H7 (cell line): ENCODE results near the gene PRKCD. TPM values are rescaled to one million over a fixed set of nuclear protein-coding genes. Genes with fewer than 3 reads are reported as not detected.

Experiments
- DNase-seq: peaks from one replicate; pipeline ENCODE4 v3.0.0; 2012
- H3K27me3 ChIP-seq: 2 replicates; pipeline ENCODE4 v1.6.0; 2011; ENCODE audit warnings: mild to moderate bottlenecking, low read length; ENCODE audit not compliant: control insufficient read depth, insufficient read depth
- H3K36me3 ChIP-seq: replicated peaks from 2 replicates; pipeline ENCODE4 v1.5.1; 2011; ENCODE audit warnings: low read length; ENCODE audit not compliant: control insufficient read depth, insufficient read depth
- H3K4me3 ChIP-seq: 2 replicates; pipeline ENCODE4 v1.5.1; 2011; ENCODE audit warnings: low read depth, mild to moderate bottlenecking, control low read depth, low read length, moderate library complexity; ENCODE audit not compliant: insufficient read depth
- total RNA-seq: library from RNA; depleted of rRNA; stranded (reverse); fragments of >200 nt; shearing (Covaris generic); gene quantifications from 2 replicates; pipeline ENCODE4 v1.2.3, GENCODE V29; 2014

Gene PRKCD
- total RNA-seq, 1 experiment from 2014 or later = 2.9 TPM

DNA sequence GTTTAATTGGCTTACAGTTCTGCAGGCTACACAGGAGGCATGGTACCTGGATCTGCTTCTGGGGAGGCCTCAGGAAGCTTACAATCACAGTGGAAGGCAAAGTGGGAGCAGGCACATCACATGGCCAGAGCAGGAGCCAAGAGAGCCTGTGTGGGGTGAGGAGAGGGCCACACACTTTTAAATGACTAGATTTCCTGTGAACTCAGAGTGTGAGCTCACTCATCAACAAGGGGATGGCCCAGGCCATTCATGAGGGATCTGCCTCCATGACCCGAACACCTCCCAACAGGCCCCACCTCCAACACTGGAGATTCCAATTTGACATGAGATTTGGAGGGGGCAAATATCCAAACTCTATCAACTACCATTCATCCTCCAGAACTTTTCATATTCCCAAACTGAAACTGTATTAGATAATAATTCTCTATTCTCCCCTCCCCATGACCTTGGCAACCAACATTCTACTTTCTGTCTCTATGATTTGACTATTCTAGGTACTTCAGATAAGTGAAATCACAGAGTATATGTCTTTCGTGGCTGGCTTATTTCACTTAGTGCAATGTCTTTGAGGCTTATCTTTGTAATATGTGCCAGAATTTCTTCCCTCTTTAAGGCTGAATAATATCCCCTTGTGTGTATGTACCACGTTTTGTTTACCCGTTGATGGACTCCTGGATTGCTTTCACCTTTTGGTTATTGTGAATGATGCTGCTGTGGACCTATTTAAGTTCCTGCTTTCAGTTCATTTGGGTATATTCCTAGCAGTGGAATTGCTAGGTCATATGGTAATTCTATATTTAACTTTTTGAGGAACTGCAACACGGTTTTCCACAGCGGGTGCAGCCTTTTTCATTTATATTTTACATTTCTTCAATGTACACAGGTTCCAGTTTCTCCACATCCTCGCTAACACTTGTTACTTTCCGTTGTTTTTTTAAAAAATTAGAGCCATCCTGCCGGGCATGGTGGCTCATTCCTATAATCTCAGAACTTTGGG is 51.0 kb downstream of the PRKCD start:
- no peaks in the 10 kb centered on the region for H3K36me3 ChIP-seq
- no peak for DNase-seq
- H3K4me3 ChIP-seq = no peak overlapping the region
- H3K27me3 ChIP-seq = no peaks in the 10 kb centered on the region

DNA sequence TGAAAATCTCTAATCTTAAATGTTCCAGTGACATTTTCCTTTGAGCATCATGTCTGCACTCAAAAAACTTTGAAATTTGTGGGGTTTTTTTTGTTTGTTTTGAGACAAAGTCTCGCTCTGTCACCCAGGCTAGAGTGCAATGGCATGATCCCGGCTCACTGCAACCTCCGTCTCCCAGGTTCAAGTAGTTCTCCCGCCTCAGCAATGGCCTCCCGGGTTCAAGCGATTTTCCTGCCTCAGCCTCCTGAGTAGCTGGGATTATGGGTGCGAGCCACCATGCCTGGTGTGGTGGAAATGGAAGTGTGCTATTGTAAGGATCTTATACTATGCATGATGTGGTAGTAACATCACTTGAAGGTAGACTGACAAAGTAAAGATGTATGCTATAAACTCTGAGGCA is 52.3 kb downstream of the PRKCD start:
- Histone ChIP-seq H3K36me3 (no peaks in the 10 kb centered on the region), H3K4me3 (no peak overlapping the region), H3K27me3 (no peaks in the 10 kb centered on the region)
- DNase-seq = no peak

DNA sequence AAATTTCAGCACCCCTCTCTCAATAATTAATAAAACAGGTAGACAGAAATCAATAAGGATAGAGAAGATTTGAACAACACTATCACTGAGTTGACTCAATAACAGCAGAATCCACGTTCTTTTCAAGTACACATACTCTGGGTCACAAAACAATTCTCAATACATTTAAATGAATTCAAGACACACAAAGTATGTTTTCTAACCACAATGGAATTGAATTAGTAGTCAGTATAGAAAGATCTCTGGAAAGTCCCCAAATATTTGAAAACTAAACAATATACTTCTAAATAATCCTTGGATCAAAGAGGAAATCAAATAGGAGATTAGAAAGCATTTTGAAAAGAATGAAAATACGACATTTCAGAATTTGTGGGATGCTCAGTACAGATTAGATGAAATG is 54.8 kb downstream of the PRKCD start:
- Histone ChIP-seq H3K27me3 (no peaks in the 10 kb centered on the region), H3K36me3 (no peaks in the 10 kb centered on the region)

DNA sequence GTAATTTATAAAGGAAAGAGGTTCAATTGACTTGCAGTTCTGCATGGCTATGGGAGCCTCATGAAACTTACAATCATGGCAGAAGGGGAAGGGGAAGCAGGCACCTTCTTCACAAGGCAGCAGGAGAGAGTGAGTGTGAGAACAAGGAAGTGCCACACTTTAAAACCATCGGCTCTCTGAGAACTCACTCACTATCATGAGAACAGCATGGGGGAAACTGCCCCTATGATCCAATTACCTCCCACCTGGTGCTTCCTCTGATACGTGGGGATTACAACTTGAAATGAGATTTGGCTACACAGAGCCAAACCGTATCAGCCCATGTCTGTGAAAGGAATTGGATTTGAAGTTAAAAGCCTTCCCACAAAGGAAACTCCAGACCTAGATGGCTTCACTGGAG is 55.7 kb downstream of the PRKCD start:
- no peaks in the 10 kb centered on the region for H3K27me3 ChIP-seq
- no peak for DNase-seq
- no peaks in the 10 kb centered on the region for H3K36me3 ChIP-seq
- no peak overlapping the region for H3K4me3 ChIP-seq

More for the DNA sequence above, 54.8 kb downstream of the PRKCD start:
- no peak for DNase-seq
- H3K4me3 ChIP-seq = no peak overlapping the region

DNA sequence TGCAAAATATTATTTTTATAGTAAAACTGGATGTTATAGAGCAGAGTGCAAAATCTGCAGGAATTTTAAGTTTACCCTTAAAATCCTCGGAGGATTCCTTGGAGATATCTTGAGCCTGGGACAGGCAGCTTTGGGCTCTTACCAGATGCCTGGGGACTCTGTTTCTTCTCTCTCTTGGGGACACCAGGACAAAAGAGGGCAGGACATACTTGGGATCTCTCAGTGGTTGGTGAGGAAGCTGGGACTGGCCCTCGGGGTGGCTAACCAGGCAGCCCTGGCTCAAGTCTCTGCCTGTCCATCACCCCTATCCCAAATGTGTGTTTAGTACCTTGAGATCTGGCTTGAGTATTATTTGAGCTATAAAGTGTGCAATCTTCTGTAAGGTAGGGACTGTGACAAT is 56.2 kb downstream of the PRKCD start:
- H3K4me3 ChIP-seq = no peak overlapping the region
- peak; percentile 22 for DNase-seq
- H3K27me3 ChIP-seq = no peaks in the 10 kb centered on the region
- no peaks in the 10 kb centered on the region for H3K36me3 ChIP-seq

DNA sequence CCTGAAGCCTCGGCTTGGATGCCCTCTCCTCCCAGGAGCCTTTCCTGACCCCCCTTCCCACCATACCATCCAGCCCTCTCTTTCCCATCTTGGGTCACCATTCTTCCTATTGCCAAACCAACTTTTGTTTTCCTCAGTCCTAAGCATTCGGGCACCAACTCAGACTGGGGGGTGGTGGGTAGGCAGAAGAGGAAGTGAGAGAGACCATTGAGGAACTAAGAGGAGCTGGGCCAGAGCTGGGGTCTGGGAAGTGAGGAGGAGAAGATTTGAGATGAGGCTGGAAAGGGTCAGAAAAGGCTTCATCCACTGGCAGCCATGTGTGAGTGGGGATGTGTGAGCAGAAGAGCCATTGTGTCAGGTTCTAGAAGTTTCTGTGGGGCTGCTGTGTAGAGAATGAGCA is 57.1 kb downstream of the PRKCD start:
- no peaks in the 10 kb centered on the region; the same call in 1 of the 2 replicates for H3K36me3 ChIP-seq

DNA sequence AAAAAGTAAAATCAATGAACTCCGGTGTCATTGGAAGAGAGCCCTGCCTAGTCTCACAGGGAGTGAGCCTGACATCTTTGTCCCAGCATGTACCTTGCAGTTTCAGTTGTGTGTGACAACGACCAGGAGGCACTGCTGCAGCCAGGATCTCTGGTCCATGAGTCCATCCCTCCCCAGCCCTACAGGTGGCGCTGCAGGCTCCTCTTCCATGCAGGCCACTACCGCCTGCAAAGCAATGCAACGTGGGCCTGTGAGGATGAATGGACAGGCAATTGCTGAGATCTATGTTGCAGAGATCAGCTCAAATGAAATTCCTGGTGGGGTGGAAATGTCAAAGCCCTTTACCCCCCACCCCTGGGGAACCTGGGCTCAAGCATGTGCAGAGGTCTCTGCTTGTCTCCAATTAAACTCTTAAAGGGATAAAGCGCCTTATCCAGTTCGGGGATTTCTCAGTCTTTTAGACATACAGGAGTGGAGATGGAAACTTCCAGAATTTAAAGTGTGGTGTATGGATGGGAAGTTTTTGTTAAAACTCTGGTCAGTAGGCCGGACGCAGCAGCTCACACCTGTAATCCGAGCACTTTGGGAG is 59.0 kb downstream of the PRKCD start:
- Histone ChIP-seq H3K36me3 (peaks cover 17% of the 10 kb centered on the region), H3K4me3 (no peak overlapping the region), H3K27me3 (no peaks in the 10 kb centered on the region)
- DNase-seq = peak; percentile 93

More for the DNA sequence above, 57.1 kb downstream of the PRKCD start:
- DNase-seq = no peak
- Histone ChIP-seq H3K4me3 (no peak overlapping the region), H3K27me3 (no peaks in the 10 kb centered on the region)

DNA sequence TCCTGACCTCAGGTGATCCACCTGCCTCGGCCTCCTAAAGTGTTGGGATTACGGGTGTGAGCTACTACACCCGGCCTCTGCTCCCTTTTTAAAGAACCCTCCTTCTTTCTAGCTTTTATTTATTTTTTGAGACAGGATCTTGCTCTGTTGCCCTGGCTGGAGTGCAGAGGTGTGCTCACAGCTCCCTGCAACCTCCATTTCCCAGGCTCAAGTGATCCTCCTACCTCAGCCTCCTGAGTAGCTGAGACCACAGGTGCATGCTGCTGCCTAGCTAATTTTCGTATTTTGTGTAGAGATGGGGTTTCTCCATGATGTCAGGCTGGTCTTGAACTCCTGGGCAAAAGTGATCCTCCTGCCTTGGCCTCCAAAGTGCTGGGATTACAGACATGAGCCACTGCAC is 60.3 kb downstream of the PRKCD start:
- Histone ChIP-seq H3K36me3 (peaks cover 30% of the 10 kb centered on the region), H3K4me3 (no peak overlapping the region), H3K27me3 (no peaks in the 10 kb centered on the region)
- DNase-seq = no peak

DNA sequence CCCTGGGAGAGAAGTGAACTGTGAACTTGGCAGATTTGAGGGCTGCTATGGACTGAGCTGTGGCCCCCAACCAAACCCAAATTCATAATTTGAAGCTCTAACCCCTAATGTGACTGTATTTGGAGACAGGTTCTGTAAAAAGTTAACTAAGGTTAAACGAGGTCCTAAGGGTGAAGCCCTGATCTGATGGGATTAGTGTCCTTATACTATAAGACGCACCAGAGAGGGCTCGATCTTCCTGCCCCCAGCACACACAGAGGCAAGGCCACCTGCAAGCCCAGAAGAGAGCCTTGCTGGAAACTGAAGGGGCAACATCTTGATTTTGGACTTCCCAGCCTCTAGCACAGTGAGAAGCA is 60.8 kb downstream of the PRKCD start:
- Histone ChIP-seq H3K4me3 (no peak overlapping the region), H3K27me3 (no peaks in the 10 kb centered on the region), H3K36me3 (peaks cover 34% of the 10 kb centered on the region)
- no peak for DNase-seq

DNA sequence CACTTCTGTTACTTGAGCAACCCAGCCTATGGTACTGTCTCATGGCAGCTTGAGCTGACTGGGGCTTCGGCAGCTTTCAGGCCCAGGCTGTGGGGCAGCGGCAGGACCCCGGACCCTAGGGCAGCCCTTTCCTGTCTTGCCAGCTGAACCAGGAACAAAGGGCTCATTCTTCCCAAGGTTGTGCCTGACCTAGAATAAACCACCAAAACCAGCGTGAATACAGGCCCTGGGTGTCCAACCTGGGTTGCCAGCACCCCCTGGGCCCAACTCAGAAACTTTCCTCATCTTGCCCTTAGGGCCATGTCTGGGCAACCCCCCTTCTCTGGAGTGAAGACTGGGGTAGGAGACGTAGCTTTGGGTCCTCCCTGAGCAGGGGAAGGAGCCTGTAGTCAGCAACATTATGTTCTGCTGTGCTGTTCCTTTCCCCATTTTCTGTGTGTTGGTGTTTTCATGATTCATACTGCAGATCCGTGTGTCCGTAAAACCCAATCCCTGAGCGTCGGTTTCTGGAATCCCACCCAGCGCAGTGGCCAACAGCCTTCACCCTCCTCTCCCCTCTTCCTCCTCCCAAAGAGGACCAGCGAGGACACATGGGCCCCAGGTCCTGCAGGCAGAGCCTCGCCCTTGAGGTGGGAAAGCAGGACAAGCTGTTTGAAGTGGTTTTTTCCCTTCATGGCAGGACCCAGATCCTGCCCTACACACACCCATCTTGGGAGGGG is 61.3 kb downstream of the PRKCD start:
- DNase-seq = peak; percentile 64
- H3K4me3 ChIP-seq = no peak overlapping the region
- H3K36me3 ChIP-seq = peaks cover 40% of the 10 kb centered on the region
- H3K27me3 ChIP-seq = no peaks in the 10 kb centered on the region

DNA sequence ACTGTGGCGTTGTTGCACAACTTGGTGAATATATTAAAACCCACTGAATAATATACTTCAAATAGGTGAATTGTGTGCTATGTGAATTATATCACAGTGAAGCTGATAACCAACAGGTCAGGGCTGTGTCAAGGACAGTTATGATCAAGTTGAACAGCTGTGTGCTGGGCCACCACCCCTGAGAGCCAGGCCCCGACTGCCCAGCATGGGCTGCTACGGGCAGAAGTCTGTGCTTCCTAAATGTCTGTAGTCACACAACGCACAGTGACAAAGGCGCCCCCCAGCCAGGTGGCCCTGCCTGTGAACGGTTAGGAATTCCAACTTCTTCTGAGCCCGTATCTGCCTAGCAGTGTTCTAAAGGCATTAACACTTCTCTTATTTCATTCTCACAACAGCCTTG is 62.0 kb downstream of the PRKCD start:
- Histone ChIP-seq H3K27me3 (no peaks in the 10 kb centered on the region), H3K36me3 (peaks cover 47% of the 10 kb centered on the region), H3K4me3 (no peak overlapping the region)
- DNase-seq = peak; percentile 32

DNA sequence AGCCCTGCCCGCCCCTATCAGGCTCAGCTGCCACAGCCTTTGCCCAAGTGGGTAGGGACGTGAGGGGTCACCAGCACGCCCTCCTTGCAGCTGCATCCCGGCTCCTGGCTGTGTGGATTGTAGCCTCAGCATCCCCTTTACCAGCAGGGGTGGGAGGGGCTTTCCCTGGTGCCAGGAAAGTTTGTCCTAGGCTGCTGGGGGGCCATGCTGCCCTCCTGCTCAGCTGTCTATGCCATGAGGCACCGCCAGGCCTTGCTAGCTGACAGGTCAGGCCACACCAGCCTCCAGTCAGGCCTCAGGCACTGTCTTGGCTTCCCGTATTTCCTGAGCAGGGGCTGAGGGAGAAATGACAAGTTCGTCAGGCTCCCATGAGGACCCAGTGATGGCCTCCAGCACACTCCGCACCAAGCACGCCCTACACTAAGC is 62.5 kb downstream of the PRKCD start:
- peak; percentile 64 for DNase-seq
- H3K4me3 ChIP-seq = no peak overlapping the region
- no peaks in the 10 kb centered on the region for H3K27me3 ChIP-seq
- H3K36me3 ChIP-seq = peaks cover 52% of the 10 kb centered on the region

DNA sequence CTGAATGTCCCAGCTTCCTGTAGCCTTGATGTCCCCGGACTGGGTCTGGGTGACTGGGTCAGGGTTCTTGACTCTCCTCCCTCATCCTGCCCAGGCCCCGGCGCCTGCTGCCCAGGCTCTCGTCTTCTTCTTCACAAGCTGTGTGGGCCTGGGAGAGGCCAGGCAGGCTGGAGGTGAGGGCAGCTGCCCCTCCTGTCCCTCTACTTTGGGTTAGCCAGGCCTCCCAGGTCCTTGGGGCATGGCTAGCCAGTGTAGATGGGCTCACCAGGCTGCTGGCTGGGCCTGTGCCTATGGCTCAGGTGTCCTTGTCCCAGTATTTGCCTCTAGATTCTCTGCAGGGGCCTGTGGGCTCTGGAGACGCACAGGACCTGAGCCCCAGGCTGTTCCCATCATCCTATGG is 63.0 kb downstream of the PRKCD start:
- H3K4me3 ChIP-seq = no peak overlapping the region
- peak; percentile 49 for DNase-seq
- no peaks in the 10 kb centered on the region for H3K27me3 ChIP-seq
- peaks cover 57% of the 10 kb centered on the region for H3K36me3 ChIP-seq

DNA sequence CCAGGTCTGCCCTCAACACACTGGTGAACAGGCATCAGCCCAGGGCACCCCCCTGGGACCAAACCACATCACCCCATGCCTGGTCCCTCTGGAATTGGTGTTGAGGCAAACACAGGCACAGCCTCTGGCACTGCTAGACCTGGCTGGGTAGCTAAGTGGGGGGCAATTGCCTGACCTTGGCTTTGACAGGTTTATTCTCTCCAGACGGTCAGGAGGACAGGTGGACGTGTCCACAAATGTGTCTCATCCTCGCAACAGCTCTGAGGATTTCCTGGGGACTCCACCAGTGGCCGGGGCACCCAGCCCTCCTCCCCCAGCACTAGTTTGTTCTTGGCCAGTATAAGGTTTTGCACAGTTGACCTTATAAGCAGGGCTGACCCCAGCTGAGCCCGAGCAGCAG is 63.5 kb downstream of the PRKCD start:
- DNase-seq = no peak
- Histone ChIP-seq H3K36me3 (peaks cover 62% of the 10 kb centered on the region), H3K27me3 (no peaks in the 10 kb centered on the region), H3K4me3 (no peak overlapping the region)

DNA sequence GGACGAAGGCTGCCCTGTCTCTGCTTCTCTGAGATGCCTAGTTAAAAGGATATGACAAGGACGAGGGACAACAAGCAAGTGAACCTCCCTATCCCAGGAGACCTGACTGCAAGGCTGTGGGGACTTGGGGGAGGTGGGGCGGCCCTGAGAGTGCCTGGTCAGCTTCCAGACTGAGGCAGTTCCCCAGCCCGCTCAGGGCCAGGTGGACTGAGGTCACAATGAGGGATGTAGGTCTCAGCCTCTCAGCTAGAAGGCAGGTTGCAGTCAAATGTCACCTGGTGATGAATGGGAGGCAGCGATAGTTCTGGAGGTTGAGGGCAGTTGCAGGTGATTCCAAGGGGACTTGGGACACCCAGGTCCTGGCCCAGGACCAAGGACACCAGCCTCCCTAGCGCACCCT is 64.2 kb downstream of the PRKCD start:
- Histone ChIP-seq H3K36me3 (peaks cover 67% of the 10 kb centered on the region), H3K27me3 (no peaks in the 10 kb centered on the region), H3K4me3 (no peak overlapping the region)
- DNase-seq = peak; percentile 22
